HepG2 (cell line): Measurements from ENCODE around the gene ABHD1. TPM values are rescaled to one million over a fixed set of nuclear protein-coding genes. Genes with fewer than 3 reads are reported as not detected.
A peak's percentile ranks its signal among the peaks of the same experiment; 100 is the strongest.

Source experiments
- BRCA1 ChIP-seq: sonication (generic); formaldehyde crosslinking; IDR thresholded peaks from 2 replicates; pipeline ENCODE4 v1.4.0; 2020; ENCODE audit warnings: missing genetic modification reagents
- CREM ChIP-seq, 2 experiments: sonication (generic) in 1 of 2; formaldehyde crosslinking in 1 of 2; IDR thresholded peaks; 2 replicates each; pipeline versions ENCODE4 v1.4.0 to v1.6.1; 2016 to 2020; ENCODE audit warnings: antibody characterized with exemption in 1 of 2, mild to moderate bottlenecking in 1 of 2, missing genetic modification reagents in 1 of 2
- FOSL1 ChIP-seq: sonication (generic); formaldehyde crosslinking; IDR thresholded peaks from 2 replicates; pipeline ENCODE4 v1.9.0; 2021; ENCODE audit warnings: missing genetic modification reagents, borderline replicate concordance
- KLF15 ChIP-seq: sonication (generic); formaldehyde crosslinking; IDR thresholded peaks from 2 replicates; pipeline ENCODE4 v1.8.1; 2023; ENCODE audit warnings: borderline replicate concordance, mild to moderate bottlenecking, inconsistent platforms, missing genetic modification reagents, mixed read lengths
- KMT2B ChIP-seq: IDR thresholded peaks from 2 replicates; pipeline ENCODE4 v1.6.1; 2016; ENCODE audit warnings: missing genetic modification reagents, missing compliant biosample characterization
- MTA1 ChIP-seq: sonication (generic); formaldehyde crosslinking; IDR thresholded peaks from 2 replicates; pipeline ENCODE4 v1.4.0; 2020; ENCODE audit warnings: missing genetic modification reagents, mild to moderate bottlenecking, borderline replicate concordance
- NR2F6 ChIP-seq, 2 experiments: IDR thresholded peaks; 2 replicates each; pipeline ENCODE4 v1.6.1; 2016; ENCODE audit warnings: antibody characterized with exemption in 1 of 2, mild to moderate bottlenecking in 1 of 2
- PRMT3 ChIP-seq: sonication (generic); formaldehyde crosslinking; IDR thresholded peaks from 2 replicates; pipeline ENCODE4 v1.8.1; 2022; ENCODE audit warnings: low read depth, mild to moderate bottlenecking, moderate library complexity, missing genetic modification reagents, borderline replicate concordance
- RAD21 ChIP-seq: fragments of 450-650 bp; formaldehyde crosslinking; IDR thresholded peaks from 2 replicates; pipeline ENCODE4 v1.5.0; 2020; ENCODE audit warnings: mild to moderate bottlenecking
- SIN3B ChIP-seq: fragments of 150-350 bp; IDR thresholded peaks from 2 replicates; pipeline ENCODE4 v1.6.1; 2014; ENCODE audit warnings: low read length
- ZC3H4 ChIP-seq: sonication (generic); formaldehyde crosslinking; IDR thresholded peaks from 2 replicates; pipeline ENCODE4 v1.4.0; 2020; ENCODE audit warnings: missing genetic modification reagents, borderline replicate concordance
- ZNF10 ChIP-seq: sonication (generic); formaldehyde crosslinking; IDR thresholded peaks from 2 replicates; pipeline ENCODE4 v1.4.0; 2020; ENCODE audit warnings: mild to moderate bottlenecking, low read depth, missing genetic modification reagents, borderline replicate concordance
- ZNF205 ChIP-seq: IDR thresholded peaks from 2 replicates; pipeline ENCODE4 v1.6.1; 2018; ENCODE audit warnings: missing biosample characterization, missing genetic modification reagents
- ZNF326 ChIP-seq: sonication (generic); formaldehyde crosslinking; IDR thresholded peaks from 2 replicates; pipeline ENCODE4 v1.4.0; 2020; ENCODE audit warnings: missing genetic modification reagents, borderline replicate concordance
- ZNF382 ChIP-seq: sonication (generic); formaldehyde crosslinking; IDR thresholded peaks from 2 replicates; pipeline ENCODE4 v1.5.0; 2020; ENCODE audit warnings: missing genetic modification reagents, mild to moderate bottlenecking, borderline replicate concordance
- ZNF839 ChIP-seq: sonication (generic); formaldehyde crosslinking; IDR thresholded peaks from 2 replicates; pipeline ENCODE4 v1.4.0; 2020; ENCODE audit warnings: missing genetic modification reagents, mild to moderate bottlenecking, borderline replicate concordance
- ZSCAN31 ChIP-seq: sonication (generic); formaldehyde crosslinking; IDR thresholded peaks from 2 replicates; pipeline ENCODE4 v1.5.0; 2020; ENCODE audit warnings: low read depth, mild to moderate bottlenecking, missing genetic modification reagents
- polyA plus RNA-seq, 8 experiments: library from polyadenylated mRNA; depleted of rRNA in 3 of 8; stranded (reverse) in 7 of 8; unstranded in 1 of 8; fragments of >200 nt; fragmentation: Illumina TruSeq in 4 of 8; extraction: Trizol in 4 of 8; gene quantifications; 2 replicates each; pipeline versions ENCODE4 v1.2.1 to v1.2.3, GENCODE V29; 2011 to 2016; ENCODE audit warnings: low read depth in 4 of 8, missing spikeins in 1 of 8, mixed read lengths in 1 of 8; ENCODE audit not compliant: insufficient read depth in 1 of 8
- total RNA-seq, 5 experiments: library from RNA; depleted of rRNA; stranded (reverse); fragments of >200 nt; fragmentation: Illumina TruSeq; extraction: Trizol; gene quantifications; 2 replicates each; pipeline ENCODE4 v1.2.3, GENCODE V29; 2016; ENCODE audit warnings: low read depth in 1 of 5
- TF ChIP-seq, protein P1 (sequence below): sonication (generic); formaldehyde crosslinking; IDR thresholded peaks from 2 replicates; pipeline ENCODE4 v1.9.0; 2021; ENCODE audit warnings: missing genetic modification reagents, mild to moderate bottlenecking, borderline replicate concordance
- TF ChIP-seq, protein P2 (sequence below): sonication (generic); formaldehyde crosslinking; IDR thresholded peaks from 2 replicates; pipeline ENCODE4 v1.5.1; 2020; ENCODE audit warnings: mild to moderate bottlenecking, missing genetic modification reagents
- TF ChIP-seq, protein P3 (sequence below): IDR thresholded peaks from 2 replicates; pipeline ENCODE4 v1.6.1; 2016; ENCODE audit warnings: missing compliant biosample characterization, missing genetic modification reagents, borderline replicate concordance
- TF ChIP-seq, protein P4 (sequence below): sonication (generic); formaldehyde crosslinking; IDR thresholded peaks from 2 replicates; pipeline ENCODE4 v1.4.0; 2020; ENCODE audit warnings: missing genetic modification reagents

Gene ABHD1
- total and polyA plus RNA-seq, 2 of the 13 experiments (the other 11 are each of a cell fraction or from before 2014, with no cell fraction given): 0.04 to 0.81 TPM

- TF ChIP-seq KMT2B (peak; percentile 68), ZNF382 (no peak), RAD21 (CRISPR knock-in tag) (peak; percentile 47; the same call in 1 of the 2 replicates), MTA1 (peak; percentile 69; the same call in 1 of the 2 replicates), SIN3B (0 out of 2 replicates have a peak, but pooled peaks have one; percentile 9), KLF15 (CRISPR knock-in tag) (0 out of 2 replicates have a peak, but pooled peaks have one; percentile 26), NR2F6 (IDR thresholded peaks at IDR 0.05) (peak; percentile 89), NR2F6 (CRISPR knock-in tag; IDR thresholded peaks at IDR 0.05) (peak; percentile 97), ZC3H4 (CRISPR knock-in tag) (peak; percentile 73), ZNF326 (CRISPR knock-in tag) (no peak), ZSCAN31 (CRISPR knock-in tag) (no peak; the same call in 1 of the 2 replicates), CREM (IDR thresholded peaks at IDR 0.05) (peak; percentile 45; the same call in 1 of the 2 replicates), CREM (CRISPR knock-in tag; IDR thresholded peaks at IDR 0.05) (no peak), PRMT3 (CRISPR knock-in tag) (peak; percentile 23; the same call in 1 of the 2 replicates), ZNF839 (CRISPR knock-in tag) (peak; percentile 23; the same call in 1 of the 2 replicates), FOSL1 (CRISPR knock-in tag) (peak; percentile 46; the same call in 1 of the 2 replicates), ZNF205 (CRISPR knock-in tag) (peak; percentile 86), ZNF10 (CRISPR knock-in tag) (no peak; the same call in 1 of the 2 replicates), BRCA1 (CRISPR knock-in tag) (peak; percentile 95)
- TF ChIP-seq, protein P1, sequence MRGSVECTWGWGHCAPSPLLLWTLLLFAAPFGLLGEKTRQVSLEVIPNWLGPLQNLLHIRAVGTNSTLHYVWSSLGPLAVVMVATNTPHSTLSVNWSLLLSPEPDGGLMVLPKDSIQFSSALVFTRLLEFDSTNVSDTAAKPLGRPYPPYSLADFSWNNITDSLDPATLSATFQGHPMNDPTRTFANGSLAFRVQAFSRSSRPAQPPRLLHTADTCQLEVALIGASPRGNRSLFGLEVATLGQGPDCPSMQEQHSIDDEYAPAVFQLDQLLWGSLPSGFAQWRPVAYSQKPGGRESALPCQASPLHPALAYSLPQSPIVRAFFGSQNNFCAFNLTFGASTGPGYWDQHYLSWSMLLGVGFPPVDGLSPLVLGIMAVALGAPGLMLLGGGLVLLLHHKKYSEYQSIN: no peak; the same call in 1 of the 2 replicates
- TF ChIP-seq, protein P2, sequence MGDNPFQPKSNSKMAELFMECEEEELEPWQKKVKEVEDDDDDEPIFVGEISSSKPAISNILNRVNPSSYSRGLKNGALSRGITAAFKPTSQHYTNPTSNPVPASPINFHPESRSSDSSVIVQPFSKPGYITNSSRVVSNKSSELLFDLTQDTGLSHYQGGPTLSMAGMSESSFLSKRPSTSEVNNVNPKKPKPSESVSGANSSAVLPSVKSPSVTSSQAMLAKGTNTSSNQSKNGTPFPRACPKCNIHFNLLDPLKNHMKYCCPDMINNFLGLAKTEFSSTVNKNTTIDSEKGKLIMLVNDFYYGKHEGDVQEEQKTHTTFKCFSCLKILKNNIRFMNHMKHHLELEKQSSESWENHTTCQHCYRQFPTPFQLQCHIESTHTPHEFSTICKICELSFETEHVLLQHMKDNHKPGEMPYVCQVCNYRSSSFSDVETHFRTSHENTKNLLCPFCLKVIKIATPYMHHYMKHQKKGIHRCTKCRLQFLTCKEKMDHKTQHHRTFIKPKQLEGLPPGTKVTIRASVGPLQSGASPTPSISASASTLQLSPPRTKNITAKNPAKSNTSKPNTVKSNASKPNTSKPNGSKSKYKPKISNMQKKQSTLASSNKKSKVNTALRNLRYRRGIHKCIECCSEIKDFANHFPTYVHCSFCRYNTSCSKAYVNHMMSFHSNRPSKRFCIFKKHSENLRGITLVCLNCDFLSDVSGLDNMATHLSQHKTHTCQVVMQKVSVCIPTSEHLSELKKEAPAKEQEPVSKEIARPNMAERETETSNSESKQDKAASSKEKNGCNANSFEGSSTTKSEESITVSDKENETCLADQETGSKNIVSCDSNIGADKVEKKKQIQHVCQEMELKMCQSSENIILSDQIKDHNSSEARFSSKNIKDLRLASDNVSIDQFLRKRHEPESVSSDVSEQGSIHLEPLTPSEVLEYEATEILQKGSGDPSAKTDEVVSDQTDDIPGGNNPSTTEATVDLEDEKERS (CRISPR knock-in tag): peak; percentile 54; the same call in 1 of the 2 replicates
- TF ChIP-seq, protein P3, sequence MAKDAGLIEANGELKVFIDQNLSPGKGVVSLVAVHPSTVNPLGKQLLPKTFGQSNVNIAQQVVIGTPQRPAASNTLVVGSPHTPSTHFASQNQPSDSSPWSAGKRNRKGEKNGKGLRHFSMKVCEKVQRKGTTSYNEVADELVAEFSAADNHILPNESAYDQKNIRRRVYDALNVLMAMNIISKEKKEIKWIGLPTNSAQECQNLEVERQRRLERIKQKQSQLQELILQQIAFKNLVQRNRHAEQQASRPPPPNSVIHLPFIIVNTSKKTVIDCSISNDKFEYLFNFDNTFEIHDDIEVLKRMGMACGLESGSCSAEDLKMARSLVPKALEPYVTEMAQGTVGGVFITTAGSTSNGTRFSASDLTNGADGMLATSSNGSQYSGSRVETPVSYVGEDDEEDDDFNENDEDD (CRISPR knock-in tag): peak; percentile 67; the same call in 1 of the 2 replicates
- TF ChIP-seq, protein P4, sequence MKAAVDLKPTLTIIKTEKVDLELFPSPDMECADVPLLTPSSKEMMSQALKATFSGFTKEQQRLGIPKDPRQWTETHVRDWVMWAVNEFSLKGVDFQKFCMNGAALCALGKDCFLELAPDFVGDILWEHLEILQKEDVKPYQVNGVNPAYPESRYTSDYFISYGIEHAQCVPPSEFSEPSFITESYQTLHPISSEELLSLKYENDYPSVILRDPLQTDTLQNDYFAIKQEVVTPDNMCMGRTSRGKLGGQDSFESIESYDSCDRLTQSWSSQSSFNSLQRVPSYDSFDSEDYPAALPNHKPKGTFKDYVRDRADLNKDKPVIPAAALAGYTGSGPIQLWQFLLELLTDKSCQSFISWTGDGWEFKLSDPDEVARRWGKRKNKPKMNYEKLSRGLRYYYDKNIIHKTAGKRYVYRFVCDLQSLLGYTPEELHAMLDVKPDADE (CRISPR knock-in tag): no peak
Measured at GRCh38 chr2:27095745-27096651, 27.6 kb upstream of the ABHD1 start (continued).
